GM23338 (cell line): ENCODE data around the gene GCDH. TPM values are rescaled to one million over a fixed set of nuclear protein-coding genes. Genes with fewer than 3 reads are reported as not detected.

ENCODE experiments used
- ATAC-seq: fragments of 200-7000 bp; cut with Tn5 transposase; 3 replicates; pipeline ENCODE4 v1.9.1; 2020
- DNase-seq: peaks from one replicate; pipeline ENCODE4 v3.0.0-alpha.2; 2015; ENCODE audit warnings: low spot score
- H2AFZ ChIP-seq: fragments of 200-600 bp; sonication (generic); 2 replicates; pipeline ENCODE4 v1.8.0; 2016; ENCODE audit warnings: antibody characterized with exemption, mild to moderate bottlenecking, moderate library complexity
- H3F3A ChIP-seq: fragments of 200-600 bp; sonication (generic); replicated peaks from 2 replicates; pipeline ENCODE4 v1.8.0; 2017; ENCODE audit warnings: antibody characterized with exemption, mixed run types, low read depth
- H3K27ac ChIP-seq: fragments of 200-600 bp; sonication (generic); 2 replicates; pipeline ENCODE4 v1.6.1; 2016; ENCODE audit warnings: low read depth
- H3K27me3 ChIP-seq: fragments of 200-600 bp; sonication (generic); 2 replicates; pipeline ENCODE4 v1.8.0; 2016; ENCODE audit warnings: mild to moderate bottlenecking, mixed run types, moderate library complexity; ENCODE audit not compliant: insufficient read depth
- H3K36me3 ChIP-seq: fragments of 200-600 bp; sonication (generic); 2 replicates; pipeline ENCODE4 v1.8.0; 2016; ENCODE audit warnings: mild to moderate bottlenecking; ENCODE audit not compliant: insufficient read depth
- H3K4me1 ChIP-seq: fragments of 200-600 bp; sonication (generic); 2 replicates; pipeline ENCODE4 v1.8.0; 2016; ENCODE audit warnings: mild to moderate bottlenecking, moderate library complexity; ENCODE audit not compliant: insufficient read depth
- H3K4me2 ChIP-seq: fragments of 200-600 bp; sonication (generic); 2 replicates; pipeline ENCODE4 v1.7.1; 2017; ENCODE audit warnings: mixed run types
- H3K4me3 ChIP-seq: fragments of 200-600 bp; sonication (generic); 2 replicates; pipeline ENCODE4 v1.6.1; 2016; ENCODE audit warnings: mixed run types
- H3K79me2 ChIP-seq: fragments of 200-600 bp; sonication (generic); replicated peaks from 2 replicates; pipeline ENCODE4 v1.8.0; 2017; ENCODE audit warnings: mild to moderate bottlenecking; ENCODE audit not compliant: insufficient read depth
- H3K9me2 ChIP-seq: fragments of 200-600 bp; sonication (generic); 2 replicates; pipeline ENCODE4 v1.8.0; 2017; ENCODE audit not compliant: insufficient read depth
- H4K20me1 ChIP-seq: fragments of 200-600 bp; sonication (generic); replicated peaks from 2 replicates; pipeline ENCODE4 v1.8.0; 2017; ENCODE audit warnings: mild to moderate bottlenecking; ENCODE audit not compliant: insufficient read depth
- H3K27ac Mint-ChIP-seq: 2 replicates; pipeline ENCODE4 v1.8.0; 2020; ENCODE audit warnings: inconsistent platforms, mild to moderate bottlenecking, moderate library complexity, mixed read lengths
- H3K27me3 Mint-ChIP-seq: 3 replicates; pipeline ENCODE4 v1.8.0; 2022; ENCODE audit warnings: low read depth, mild to moderate bottlenecking, moderate library complexity, mixed read lengths, inconsistent platforms; ENCODE audit not compliant: insufficient read depth, poor library complexity
- H3K36me3 Mint-ChIP-seq: 3 replicates; pipeline ENCODE4 v1.8.0; 2021; ENCODE audit warnings: low read depth, mild to moderate bottlenecking, inconsistent platforms, moderate library complexity, mixed read lengths
- H3K4me1 Mint-ChIP-seq: 3 replicates; pipeline ENCODE4 v1.8.0; 2020; ENCODE audit warnings: mild to moderate bottlenecking, inconsistent platforms, mixed read lengths
- H3K4me3 Mint-ChIP-seq: 3 replicates; pipeline ENCODE4 v1.8.0; 2021; ENCODE audit warnings: moderate library complexity, mild to moderate bottlenecking, inconsistent platforms, mixed read lengths
- H3K9me3 Mint-ChIP-seq: 3 replicates; pipeline ENCODE4 v1.8.0; 2020; ENCODE audit warnings: moderate library complexity, mild to moderate bottlenecking, inconsistent platforms, mixed read lengths
- CREB1 ChIP-seq: fragments of 250-450 bp; sonication (Bioruptor Pico); IDR thresholded peaks from 2 replicates; pipeline ENCODE4 v1.5.0; 2020; ENCODE audit warnings: low read depth, mild to moderate bottlenecking, moderate library complexity
- EZH2 ChIP-seq: fragments of 200-600 bp; sonication (generic); IDR thresholded peaks from one replicate; pipeline ENCODE4 v1.8.0; 2017; ENCODE audit warnings: antibody characterized with exemption, mild to moderate bottlenecking, low read depth; ENCODE audit not compliant: unreplicated experiment
- EZH2phosphoT487 ChIP-seq: fragments of 200-600 bp; sonication (generic); IDR thresholded peaks from one replicate; pipeline ENCODE4 v1.8.1; 2018; ENCODE audit warnings: antibody characterized with exemption; ENCODE audit not compliant: unreplicated experiment
- JUNB ChIP-seq: IDR thresholded peaks from one replicate; pipeline ENCODE4 v1.6.1; 2016; ENCODE audit warnings: antibody characterized with exemption; ENCODE audit not compliant: unreplicated experiment
- NANOG ChIP-seq: IDR thresholded peaks from 2 replicates; pipeline ENCODE4 v1.6.1; 2016; ENCODE audit warnings: antibody characterized with exemption, borderline replicate concordance
- POLR2AphosphoS5 ChIP-seq: IDR thresholded peaks from 2 replicates; pipeline ENCODE4 v1.6.1; 2016; ENCODE audit warnings: antibody characterized with exemption, low read depth
- STAT1 ChIP-seq: IDR thresholded peaks from one replicate; pipeline ENCODE4 v1.6.1; 2016; ENCODE audit warnings: antibody characterized with exemption; ENCODE audit not compliant: unreplicated experiment
- ZNF114 ChIP-seq: fragments of 250-450 bp; sonication (Bioruptor Pico); IDR thresholded peaks from 2 replicates; pipeline ENCODE4 v1.5.0; 2020; ENCODE audit warnings: mild to moderate bottlenecking, moderate library complexity
- ZNF331 ChIP-seq: fragments of 250-450 bp; sonication (Bioruptor Pico); IDR thresholded peaks from 2 replicates; pipeline ENCODE4 v1.5.0; 2020; ENCODE audit warnings: low read depth, mild to moderate bottlenecking, moderate library complexity
- polyA plus RNA-seq: library from polyadenylated mRNA; unstranded; fragments of >200 nt; fragmentation: Nextera tagmentation; extraction: Ambion mirVana; gene quantifications from 2 replicates; pipeline ENCODE4 v1.2.1, GENCODE V29; 2016
- total RNA-seq: library from RNA; depleted of rRNA; stranded (reverse); fragments of >200 nt; shearing (Covaris generic); gene quantifications from 2 replicates; pipeline ENCODE4 v1.2.3, GENCODE V29; 2014
- TF ChIP-seq, protein P1 (sequence below): fragments of 250-450 bp; sonication (Bioruptor Pico); IDR thresholded peaks from 2 replicates; pipeline ENCODE4 v1.5.0; 2020; ENCODE audit warnings: mild to moderate bottlenecking, moderate library complexity
- TF ChIP-seq, protein P2 (sequence below), 2 experiments: fragments of 200-600 bp in 1 of 2; sonication (generic) in 1 of 2; conservative IDR thresholded peaks; 2 replicates each; pipeline versions ENCODE4 v1.5.1 to v1.6.1; 2016 to 2017; ENCODE audit warnings: antibody characterized with exemption in 2 of 2, low read depth in 2 of 2, mild to moderate bottlenecking in 2 of 2, moderate library complexity in 1 of 2
- TF ChIP-seq, protein P3 (sequence below): IDR thresholded peaks from one replicate; pipeline ENCODE4 v1.6.1; 2018; ENCODE audit warnings: antibody characterized with exemption; ENCODE audit not compliant: unreplicated experiment
- TF ChIP-seq, protein P4 (sequence below): IDR thresholded peaks from 2 replicates; pipeline ENCODE4 v1.6.1; 2016; ENCODE audit warnings: antibody characterized with exemption

The GCDH gene
- total and polyA plus RNA-seq, 2 experiments from 2014 or later, result 54.1 to 99.8 TPM

DNA sequence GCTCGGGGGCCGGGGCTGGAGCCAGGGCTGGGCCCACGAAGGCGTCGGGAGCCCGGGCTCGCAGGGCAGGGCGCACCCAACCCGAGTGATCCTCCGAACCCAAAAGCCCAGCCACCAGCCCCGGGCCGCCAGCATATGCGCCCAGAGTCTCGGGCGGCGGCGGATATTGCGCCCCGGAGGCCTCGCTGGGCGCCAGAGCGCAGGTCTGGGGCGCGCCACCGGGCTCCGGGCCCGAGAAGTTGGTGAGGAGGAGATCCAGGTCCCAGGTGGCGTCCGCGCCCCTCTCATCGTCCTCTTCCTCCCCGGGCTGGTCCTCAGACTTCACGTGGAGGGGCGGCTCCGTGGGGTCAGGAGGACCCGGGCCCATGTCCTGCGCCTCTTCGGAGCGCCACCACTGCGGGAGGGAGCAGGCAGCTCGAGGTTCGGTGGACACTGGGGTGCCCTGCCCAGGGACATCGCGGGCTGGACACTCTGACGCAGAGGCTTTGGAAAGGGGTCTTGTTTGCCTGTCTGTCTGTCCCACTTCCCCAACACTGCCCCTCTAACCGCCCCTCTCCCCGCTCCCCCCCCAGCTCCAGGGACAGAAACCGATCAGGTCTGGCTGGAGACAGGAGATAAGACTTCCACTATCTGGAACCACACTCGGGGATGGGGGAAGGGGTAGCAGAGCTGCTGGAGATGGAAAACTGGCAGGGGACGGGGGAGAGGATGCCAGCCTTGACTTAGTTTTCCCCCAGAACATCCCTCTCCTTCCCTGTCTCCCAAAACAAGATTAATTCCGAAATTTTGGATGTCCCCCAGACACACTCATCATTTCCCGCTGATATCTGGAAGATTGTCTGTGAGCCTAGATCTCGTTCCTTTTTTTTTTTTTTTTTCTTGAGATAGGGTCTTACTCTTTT is 5.0 kb upstream of the GCDH start:
- DNase-seq (peak; percentile 72), ATAC-seq (peak; percentile 8)
- peak overlapping the region; percentile 93 for H3K4me3 ChIP-seq
- peaks cover 13% of the 10 kb centered on the region for H3K4me1 Mint-ChIP-seq
- peaks cover 26% of the 10 kb centered on the region for H3F3A ChIP-seq
- no peaks in the 10 kb centered on the region; the same call in 1 of the 2 replicates for H3K9me2 ChIP-seq
- H3K4me2 ChIP-seq, result peak overlapping the region; percentile 91
- peaks cover 22% of the 10 kb centered on the region for H3K9me3 Mint-ChIP-seq
- peaks cover 35% of the 10 kb centered on the region for H3K27me3 Mint-ChIP-seq
- no peaks in the 10 kb centered on the region for H4K20me1 ChIP-seq
- peak overlapping the region; percentile 89; the same call in 1 of the 2 replicates for H2AFZ ChIP-seq
- H3K79me2 ChIP-seq, result no peaks in the 10 kb centered on the region
- H3K36me3 Mint-ChIP-seq, result peaks cover 10% of the 10 kb centered on the region; the same call in 2 of the 3 replicates
- no peaks in the 10 kb centered on the region for H3K36me3 ChIP-seq
- peaks cover 18% of the 10 kb centered on the region for H3K27me3 ChIP-seq
- H3K4me3 Mint-ChIP-seq, result peak overlapping the region; percentile 77
- no peaks in the 10 kb centered on the region; the same call in 1 of the 2 replicates for H3K4me1 ChIP-seq
- H3K27ac Mint-ChIP-seq, result no peak overlapping the region
- TF ChIP-seq NANOG (no peak), JUNB (no peak), EZH2 (no peak), ZNF331 (CRISPR knock-in tag) (no peak), ZNF114 (no peak), CREB1 (CRISPR knock-in tag) (no peak), POLR2AphosphoS5 (no peak), STAT1 (no peak), EZH2phosphoT487 (no peak)
- TF ChIP-seq, protein P1, sequence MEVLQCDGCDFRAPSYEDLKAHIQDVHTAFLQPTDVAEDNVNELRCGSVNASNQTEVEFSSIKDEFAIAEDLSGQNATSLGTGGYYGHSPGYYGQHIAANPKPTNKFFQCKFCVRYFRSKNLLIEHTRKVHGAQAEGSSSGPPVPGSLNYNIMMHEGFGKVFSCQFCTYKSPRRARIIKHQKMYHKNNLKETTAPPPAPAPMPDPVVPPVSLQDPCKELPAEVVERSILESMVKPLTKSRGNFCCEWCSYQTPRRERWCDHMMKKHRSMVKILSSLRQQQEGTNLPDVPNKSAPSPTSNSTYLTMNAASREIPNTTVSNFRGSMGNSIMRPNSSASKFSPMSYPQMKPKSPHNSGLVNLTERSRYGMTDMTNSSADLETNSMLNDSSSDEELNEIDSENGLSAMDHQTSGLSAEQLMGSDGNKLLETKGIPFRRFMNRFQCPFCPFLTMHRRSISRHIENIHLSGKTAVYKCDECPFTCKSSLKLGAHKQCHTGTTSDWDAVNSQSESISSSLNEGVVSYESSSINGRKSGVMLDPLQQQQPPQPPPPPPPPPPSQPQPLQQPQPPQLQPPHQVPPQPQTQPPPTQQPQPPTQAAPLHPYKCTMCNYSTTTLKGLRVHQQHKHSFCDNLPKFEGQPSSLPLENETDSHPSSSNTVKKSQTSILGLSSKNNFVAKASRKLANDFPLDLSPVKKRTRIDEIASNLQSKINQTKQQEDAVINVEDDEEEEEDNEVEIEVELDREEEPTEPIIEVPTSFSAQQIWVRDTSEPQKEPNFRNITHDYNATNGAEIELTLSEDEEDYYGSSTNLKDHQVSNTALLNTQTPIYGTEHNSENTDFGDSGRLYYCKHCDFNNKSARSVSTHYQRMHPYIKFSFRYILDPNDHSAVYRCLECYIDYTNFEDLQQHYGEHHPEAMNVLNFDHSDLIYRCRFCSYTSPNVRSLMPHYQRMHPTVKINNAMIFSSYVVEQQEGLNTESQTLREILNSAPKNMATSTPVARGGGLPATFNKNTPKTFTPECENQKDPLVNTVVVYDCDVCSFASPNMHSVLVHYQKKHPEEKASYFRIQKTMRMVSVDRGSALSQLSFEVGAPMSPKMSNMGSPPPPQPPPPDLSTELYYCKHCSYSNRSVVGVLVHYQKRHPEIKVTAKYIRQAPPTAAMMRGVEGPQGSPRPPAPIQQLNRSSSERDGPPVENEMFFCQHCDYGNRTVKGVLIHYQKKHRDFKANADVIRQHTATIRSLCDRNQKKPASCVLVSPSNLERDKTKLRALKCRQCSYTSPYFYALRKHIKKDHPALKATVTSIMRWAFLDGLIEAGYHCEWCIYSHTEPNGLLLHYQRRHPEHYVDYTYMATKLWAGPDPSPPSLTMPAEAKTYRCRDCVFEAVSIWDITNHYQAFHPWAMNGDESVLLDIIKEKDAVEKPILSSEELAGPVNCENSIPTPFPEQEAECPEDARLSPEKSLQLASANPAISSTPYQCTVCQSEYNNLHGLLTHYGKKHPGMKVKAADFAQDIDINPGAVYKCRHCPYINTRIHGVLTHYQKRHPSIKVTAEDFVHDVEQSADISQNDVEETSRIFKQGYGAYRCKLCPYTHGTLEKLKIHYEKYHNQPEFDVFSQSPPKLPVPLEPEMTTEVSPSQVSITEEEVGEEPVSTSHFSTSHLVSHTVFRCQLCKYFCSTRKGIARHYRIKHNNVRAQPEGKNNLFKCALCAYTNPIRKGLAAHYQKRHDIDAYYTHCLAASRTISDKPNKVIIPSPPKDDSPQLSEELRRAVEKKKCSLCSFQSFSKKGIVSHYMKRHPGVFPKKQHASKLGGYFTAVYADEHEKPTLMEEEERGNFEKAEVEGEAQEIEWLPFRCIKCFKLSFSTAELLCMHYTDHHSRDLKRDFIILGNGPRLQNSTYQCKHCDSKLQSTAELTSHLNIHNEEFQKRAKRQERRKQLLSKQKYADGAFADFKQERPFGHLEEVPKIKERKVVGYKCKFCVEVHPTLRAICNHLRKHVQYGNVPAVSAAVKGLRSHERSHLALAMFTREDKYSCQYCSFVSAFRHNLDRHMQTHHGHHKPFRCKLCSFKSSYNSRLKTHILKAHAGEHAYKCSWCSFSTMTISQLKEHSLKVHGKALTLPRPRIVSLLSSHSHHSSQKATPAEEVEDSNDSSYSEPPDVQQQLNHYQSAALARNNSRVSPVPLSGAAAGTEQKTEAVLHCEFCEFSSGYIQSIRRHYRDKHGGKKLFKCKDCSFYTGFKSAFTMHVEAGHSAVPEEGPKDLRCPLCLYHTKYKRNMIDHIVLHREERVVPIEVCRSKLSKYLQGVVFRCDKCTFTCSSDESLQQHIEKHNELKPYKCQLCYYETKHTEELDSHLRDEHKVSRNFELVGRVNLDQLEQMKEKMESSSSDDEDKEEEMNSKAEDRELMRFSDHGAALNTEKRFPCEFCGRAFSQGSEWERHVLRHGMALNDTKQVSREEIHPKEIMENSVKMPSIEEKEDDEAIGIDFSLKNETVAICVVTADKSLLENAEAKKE (CRISPR knock-in tag), result no peak
- TF ChIP-seq, protein P2, sequence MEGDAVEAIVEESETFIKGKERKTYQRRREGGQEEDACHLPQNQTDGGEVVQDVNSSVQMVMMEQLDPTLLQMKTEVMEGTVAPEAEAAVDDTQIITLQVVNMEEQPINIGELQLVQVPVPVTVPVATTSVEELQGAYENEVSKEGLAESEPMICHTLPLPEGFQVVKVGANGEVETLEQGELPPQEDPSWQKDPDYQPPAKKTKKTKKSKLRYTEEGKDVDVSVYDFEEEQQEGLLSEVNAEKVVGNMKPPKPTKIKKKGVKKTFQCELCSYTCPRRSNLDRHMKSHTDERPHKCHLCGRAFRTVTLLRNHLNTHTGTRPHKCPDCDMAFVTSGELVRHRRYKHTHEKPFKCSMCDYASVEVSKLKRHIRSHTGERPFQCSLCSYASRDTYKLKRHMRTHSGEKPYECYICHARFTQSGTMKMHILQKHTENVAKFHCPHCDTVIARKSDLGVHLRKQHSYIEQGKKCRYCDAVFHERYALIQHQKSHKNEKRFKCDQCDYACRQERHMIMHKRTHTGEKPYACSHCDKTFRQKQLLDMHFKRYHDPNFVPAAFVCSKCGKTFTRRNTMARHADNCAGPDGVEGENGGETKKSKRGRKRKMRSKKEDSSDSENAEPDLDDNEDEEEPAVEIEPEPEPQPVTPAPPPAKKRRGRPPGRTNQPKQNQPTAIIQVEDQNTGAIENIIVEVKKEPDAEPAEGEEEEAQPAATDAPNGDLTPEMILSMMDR (conservative IDR thresholded peaks at IDR 0.05; ENCODE audit: low read depth in 2 of 2), result no peak
- TF ChIP-seq, protein P3, sequence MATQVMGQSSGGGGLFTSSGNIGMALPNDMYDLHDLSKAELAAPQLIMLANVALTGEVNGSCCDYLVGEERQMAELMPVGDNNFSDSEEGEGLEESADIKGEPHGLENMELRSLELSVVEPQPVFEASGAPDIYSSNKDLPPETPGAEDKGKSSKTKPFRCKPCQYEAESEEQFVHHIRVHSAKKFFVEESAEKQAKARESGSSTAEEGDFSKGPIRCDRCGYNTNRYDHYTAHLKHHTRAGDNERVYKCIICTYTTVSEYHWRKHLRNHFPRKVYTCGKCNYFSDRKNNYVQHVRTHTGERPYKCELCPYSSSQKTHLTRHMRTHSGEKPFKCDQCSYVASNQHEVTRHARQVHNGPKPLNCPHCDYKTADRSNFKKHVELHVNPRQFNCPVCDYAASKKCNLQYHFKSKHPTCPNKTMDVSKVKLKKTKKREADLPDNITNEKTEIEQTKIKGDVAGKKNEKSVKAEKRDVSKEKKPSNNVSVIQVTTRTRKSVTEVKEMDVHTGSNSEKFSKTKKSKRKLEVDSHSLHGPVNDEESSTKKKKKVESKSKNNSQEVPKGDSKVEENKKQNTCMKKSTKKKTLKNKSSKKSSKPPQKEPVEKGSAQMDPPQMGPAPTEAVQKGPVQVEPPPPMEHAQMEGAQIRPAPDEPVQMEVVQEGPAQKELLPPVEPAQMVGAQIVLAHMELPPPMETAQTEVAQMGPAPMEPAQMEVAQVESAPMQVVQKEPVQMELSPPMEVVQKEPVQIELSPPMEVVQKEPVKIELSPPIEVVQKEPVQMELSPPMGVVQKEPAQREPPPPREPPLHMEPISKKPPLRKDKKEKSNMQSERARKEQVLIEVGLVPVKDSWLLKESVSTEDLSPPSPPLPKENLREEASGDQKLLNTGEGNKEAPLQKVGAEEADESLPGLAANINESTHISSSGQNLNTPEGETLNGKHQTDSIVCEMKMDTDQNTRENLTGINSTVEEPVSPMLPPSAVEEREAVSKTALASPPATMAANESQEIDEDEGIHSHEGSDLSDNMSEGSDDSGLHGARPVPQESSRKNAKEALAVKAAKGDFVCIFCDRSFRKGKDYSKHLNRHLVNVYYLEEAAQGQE, result no peak
- TF ChIP-seq, protein P4, sequence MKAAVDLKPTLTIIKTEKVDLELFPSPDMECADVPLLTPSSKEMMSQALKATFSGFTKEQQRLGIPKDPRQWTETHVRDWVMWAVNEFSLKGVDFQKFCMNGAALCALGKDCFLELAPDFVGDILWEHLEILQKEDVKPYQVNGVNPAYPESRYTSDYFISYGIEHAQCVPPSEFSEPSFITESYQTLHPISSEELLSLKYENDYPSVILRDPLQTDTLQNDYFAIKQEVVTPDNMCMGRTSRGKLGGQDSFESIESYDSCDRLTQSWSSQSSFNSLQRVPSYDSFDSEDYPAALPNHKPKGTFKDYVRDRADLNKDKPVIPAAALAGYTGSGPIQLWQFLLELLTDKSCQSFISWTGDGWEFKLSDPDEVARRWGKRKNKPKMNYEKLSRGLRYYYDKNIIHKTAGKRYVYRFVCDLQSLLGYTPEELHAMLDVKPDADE, result no peak
- no peak overlapping the region for H3K27ac ChIP-seq
